BJ (cell line): Measurements from ENCODE around the gene SLC2A8. TPM values are rescaled to one million over a fixed set of nuclear protein-coding genes. Genes with fewer than 3 reads are reported as not detected.

Experiments used
- CTCF ChIA-PET: fragments of 350-600 bp; formaldehyde crosslinking; extraction: SDS; loops from one replicate; lab custom pipeline; 2021; ENCODE audit warnings: antibody characterized with exemption, inconsistent platforms; lab: Yijun Ruan, JAX
- POLR2A ChIA-PET: fragments of 300-600 bp; sonication (Branson Sonifier 250); formaldehyde crosslinking; extraction: SDS; loops from one replicate; lab custom pipeline; 2021; ENCODE audit warnings: antibody characterized with exemption; lab: Charles Lee
- DNase-seq: peaks from one replicate; pipeline ENCODE4 v3.0.0-alpha.2; 2011; ENCODE audit warnings: low read depth
- H3K27me3 ChIP-seq: 2 replicates; pipeline ENCODE4 v1.6.0; 2011; ENCODE audit warnings: low read length; ENCODE audit not compliant: control insufficient read depth, insufficient read depth
- H3K36me3 ChIP-seq: 2 replicates; pipeline ENCODE4 v1.5.1; 2011; ENCODE audit warnings: low read length; ENCODE audit not compliant: control insufficient read depth, insufficient read depth
- H3K4me3 ChIP-seq: 2 replicates; pipeline ENCODE4 v1.5.1; 2011; ENCODE audit warnings: low read depth, mild to moderate bottlenecking, control low read depth, low read length
- CTCF ChIP-seq: IDR thresholded peaks from 2 replicates; pipeline ENCODE4 v1.5.1; 2011; ENCODE audit warnings: low read depth, mild to moderate bottlenecking, control low read depth, inconsistent platforms, low read length, moderate library complexity; ENCODE audit not compliant: insufficient read depth
- polyA plus RNA-seq: library from polyadenylated mRNA; depleted of rRNA; stranded (reverse); fragments of >200 nt; gene quantifications from 2 replicates; pipeline ENCODE4 v1.2.3, GENCODE V29; 2011

Gene SLC2A8
- polyA plus RNA-seq, 1 experiment, result 16.7 TPM

- peaks cover 3% of the 10 kb centered on the region for H3K27me3 ChIP-seq
- no peaks in the 10 kb centered on the region for H3K36me3 ChIP-seq
- POLR2A ChIA-PET, result no interaction called here
- H3K4me3 ChIP-seq, result no peak overlapping the region
- TF ChIP-seq CTCF, result no peak
- no peak for DNase-seq
- CTCF ChIA-PET, result interaction anchor here (1.0 to 1.4 kb wide), 3 partner anchors 11 to 81 kb away, joined by 3 to 5 read pairs (median 3); no protein-coding TSS in a partner anchor
These were observed 4.8 kb upstream of the SLC2A8 start for GRCh38 chr9:127392166-127392565.

- H3K36me3 ChIP-seq, result no peaks in the 10 kb centered on the region
- H3K4me3 ChIP-seq, result no peak overlapping the region
- TF ChIP-seq CTCF, result no peak
- no peak for DNase-seq
- ChIA-PET POLR2A (no interaction called here), CTCF (interaction anchor here (1.0 to 1.4 kb wide), 3 partner anchors 11 to 81 kb away, joined by 3 to 5 read pairs (median 3); no protein-coding TSS in a partner anchor)
- H3K27me3 ChIP-seq, result peaks cover 3% of the 10 kb centered on the region
These were observed 4.0 kb upstream of the SLC2A8 start for GRCh38 chr9:127392976-127393375.

- Histone ChIP-seq H3K36me3 (no peaks in the 10 kb centered on the region), H3K27me3 (peaks cover 3% of the 10 kb centered on the region), H3K4me3 (no peak overlapping the region)
- CTCF ChIA-PET, result interaction anchor here (0.7 to 1.4 kb wide), 4 partner anchors 16 to 182 kb away, joined by 3 read pairs; no protein-coding TSS in a partner anchor
- no peak for DNase-seq
- no peak; the same call in 1 of the 2 replicates for TF ChIP-seq CTCF
- POLR2A ChIA-PET, result no interaction called here
These were observed 3.3 kb upstream of the SLC2A8 start for GRCh38 chr9:127393645-127394044.

GRCh38 chr9:127395497-127396252, 1.3 kb upstream of the SLC2A8 start:
- DNase-seq, result no peak
- no peak overlapping the region for H3K4me3 ChIP-seq
- no peak for TF ChIP-seq CTCF
- CTCF ChIA-PET, result no interaction called here
- 0 out of 2 replicates have a peak, but pooled peaks cover 1% of the 10 kb centered on the region for H3K36me3 ChIP-seq
- POLR2A ChIA-PET, result no interaction called here
- H3K27me3 ChIP-seq, result peaks cover 3% of the 10 kb centered on the region

- no peak for TF ChIP-seq CTCF
- ChIA-PET POLR2A (interaction anchor here (1.0 kb wide), 1 partner anchor 8 kb away, joined by 3 read pairs; no protein-coding TSS in a partner anchor), CTCF (interaction anchor here (0.7 to 1.8 kb wide), 10 partner anchors 8 to 463 kb away, joined by 3 to 6 read pairs (median 3); no protein-coding TSS in a partner anchor)
- Histone ChIP-seq H3K4me3 (peak overlapping the region; percentile 20), H3K36me3 (0 out of 2 replicates have a peak, but pooled peaks cover 1% of the 10 kb centered on the region), H3K27me3 (peaks cover 3% of the 10 kb centered on the region)
- no peak for DNase-seq
These were observed 639 bp upstream of the SLC2A8 start for GRCh38 chr9:127396253-127396807.
